Liver (tissue), 9 donors: Measurements from ENCODE around the gene CARD16. TPM values are rescaled to one million over a fixed set of nuclear protein-coding genes. Genes with fewer than 3 reads are reported as not detected.

Experiments used
- DNase-seq: peaks from one replicate; pipeline ENCODE4 v3.0.0-alpha.2; 2017; ENCODE audit warnings: low spot score
- H3K27ac ChIP-seq, 2 donors: one replicate each; pipeline ENCODE4 v1.7.0; 2013; ENCODE audit warnings: inconsistent platforms in 2 of 2, low read length in 2 of 2, control low read depth in 1 of 2, low read depth in 1 of 2, mild to moderate bottlenecking in 1 of 2
- H3K27me3 ChIP-seq, 4 donors: one replicate each; pipeline versions ENCODE4 v1.6.1 to v1.7.0; 2013; ENCODE audit warnings: low read length in 3 of 4, inconsistent platforms in 1 of 4, mild to moderate bottlenecking in 1 of 4, moderate library complexity in 1 of 4; ENCODE audit not compliant: control insufficient read depth in 4 of 4, insufficient read depth in 4 of 4
- H3K36me3 ChIP-seq, 4 donors: one replicate each; pipeline versions ENCODE4 v1.6.1 to v1.7.0; 2013; ENCODE audit warnings: low read length in 3 of 4, mild to moderate bottlenecking in 3 of 4, low read depth in 1 of 4, moderate library complexity in 1 of 4; ENCODE audit not compliant: control insufficient read depth in 4 of 4, insufficient read depth in 3 of 4
- H3K4me1 ChIP-seq, 4 donors: one replicate each; pipeline versions ENCODE4 v1.6.1 to v1.7.0; 2013; ENCODE audit warnings: low read length in 3 of 4, mild to moderate bottlenecking in 3 of 4, moderate library complexity in 1 of 4; ENCODE audit not compliant: control insufficient read depth in 4 of 4, insufficient read depth in 4 of 4
- H3K4me3 ChIP-seq, 3 donors: one replicate each; pipeline versions ENCODE4 v1.6.1 to v1.7.0; 2013; ENCODE audit warnings: low read length in 3 of 3, control low read depth in 1 of 3, low read depth in 1 of 3, mild to moderate bottlenecking in 1 of 3
- H3K9ac ChIP-seq, 2 donors: one replicate each; pipeline ENCODE4 v1.7.0; 2013; ENCODE audit warnings: low read length in 2 of 2, mild to moderate bottlenecking in 2 of 2, moderate library complexity in 2 of 2, control low read depth in 1 of 2, low read depth in 1 of 2
- H3K9me3 ChIP-seq, 4 donors: one replicate each; pipeline versions ENCODE4 v1.6.1 to v1.7.0; 2013; ENCODE audit warnings: low read length in 3 of 4; ENCODE audit not compliant: control insufficient read depth in 4 of 4
- CTCF ChIP-seq: fragments of 150-350 bp; IDR thresholded peaks from 2 replicates; pipeline ENCODE4 v1.5.1; 2017; ENCODE audit warnings: improper control_type of control experiment, low read depth, low read length; ENCODE audit not compliant: missing input control
- GABPA ChIP-seq, 2 donors: IDR thresholded peaks in 1 of 2; conservative IDR thresholded peaks in 1 of 2; 2 replicates each; pipeline ENCODE4 v1.6.1; 2016; ENCODE audit warnings: antibody characterized with exemption in 2 of 2, mild to moderate bottlenecking in 1 of 2, moderate library complexity in 1 of 2
- HNF4A ChIP-seq, 2 donors: conservative IDR thresholded peaks; 2 replicates each; pipeline ENCODE4 v1.6.1; 2016; ENCODE audit warnings: antibody characterized with exemption in 2 of 2, mild to moderate bottlenecking in 2 of 2
- HNF4G ChIP-seq: IDR thresholded peaks from 2 replicates; pipeline ENCODE4 v1.6.1; 2016; ENCODE audit warnings: antibody characterized with exemption
- JUND ChIP-seq, 2 donors: IDR thresholded peaks; 2 replicates each; pipeline ENCODE4 v1.6.1; 2016; ENCODE audit warnings: antibody characterized with exemption in 2 of 2
- MAX ChIP-seq: IDR thresholded peaks from 2 replicates; pipeline ENCODE4 v1.6.1; 2016; ENCODE audit warnings: antibody characterized with exemption
- NR2F2 ChIP-seq: IDR thresholded peaks from 2 replicates; pipeline ENCODE4 v1.6.1; 2016; ENCODE audit warnings: antibody characterized with exemption
- RAD21 ChIP-seq, 2 donors: IDR thresholded peaks; 2 replicates each; pipeline ENCODE4 v1.6.1; 2016; ENCODE audit warnings: antibody characterized with exemption in 2 of 2, mild to moderate bottlenecking in 2 of 2
- RXRA ChIP-seq, 2 donors: IDR thresholded peaks; 2 replicates each; pipeline ENCODE4 v1.6.1; 2017 to 2018; ENCODE audit warnings: antibody characterized with exemption in 2 of 2, mild to moderate bottlenecking in 1 of 2
- SP1 ChIP-seq: IDR thresholded peaks from 2 replicates; pipeline ENCODE4 v1.6.1; 2018; ENCODE audit warnings: antibody characterized with exemption, mild to moderate bottlenecking
- YY1 ChIP-seq: IDR thresholded peaks from 2 replicates; pipeline ENCODE4 v1.6.1; 2016; ENCODE audit warnings: antibody characterized with exemption, mild to moderate bottlenecking
- WGBS: extraction: QIAGEN DNeasy Blood & Tissue Kit; methylation state at CpG from one replicate; pipeline ENCODE4 v1.1.7; 2013; 5-methylcytosine and 5-hydroxymethylcytosine counted together
- polyA plus RNA-seq, 2 donors: library from polyadenylated mRNA; stranded (reverse) in 1 of 2; unstranded in 1 of 2; fragments of 200-250 nt in 1 of 2; fragments of >200 nt in 1 of 2; fragmentation: Nextera tagmentation in 1 of 2; extraction: Ambion mirVana in 1 of 2; gene quantifications; one replicate each; pipeline versions ENCODE4 v1.2.1 to v1.2.3, GENCODE V29; 2013 to 2015
- total RNA-seq, 2 donors: library from RNA; depleted of rRNA; stranded (reverse); fragments of >200 nt; gene quantifications; one replicate each; pipeline ENCODE4 v1.2.3, GENCODE V29; 2014
- donor health status: healthy.
- donor health status: healthy.
- donor health status: healthy.
- donor health status: healthy.
- donor health status: healthy.

CARD16 gene
- total and polyA plus RNA-seq, 4 donors: 5.1 to 10.0 (median 8.7) TPM

- H3K4me1 ChIP-seq: peaks cover 0 to 1% (median 0%) of the 10 kb centered on the region in 4 donors
- H3K36me3 ChIP-seq: no peaks in the 10 kb centered on the region
- no peaks in the 10 kb centered on the region for H3K9me3 ChIP-seq
- no peaks in the 10 kb centered on the region for H3K27me3 ChIP-seq
- WGBS: 93% methylated on average over 5 of the region's 5 CpGs
- H3K9ac ChIP-seq: no peak overlapping the region
- H3K4me3 ChIP-seq: no peak overlapping the region
- TF ChIP-seq CTCF (peak; percentile 5), HNF4A (conservative IDR thresholded peaks at IDR 0.05) (no peak)
- no peak overlapping the region for H3K27ac ChIP-seq
- DNase-seq: no peak
Measured at GRCh38 chr11:105000167-105000566, 45.0 kb downstream of the CARD16 start.

GRCh38 chr11:104999721-105000120, 45.4 kb downstream of the CARD16 start:
- Histone ChIP-seq H3K27me3 (no peaks in the 10 kb centered on the region), H3K4me1 (peaks cover 0 to 1% (median 0%) of the 10 kb centered on the region in 4 donors), H3K4me3 (no peak overlapping the region), H3K27ac (no peak overlapping the region), H3K9me3 (no peaks in the 10 kb centered on the region), H3K36me3 (no peaks in the 10 kb centered on the region), H3K9ac (no peak overlapping the region)
- no peak for DNase-seq
- WGBS: 75% methylated on average over 1 of the region's 1 CpG
- TF ChIP-seq NR2F2 (no peak), RXRA (IDR thresholded peaks at IDR 0.05) (no peak), GABPA (IDR thresholded peaks at IDR 0.05 in 1 of 2, conservative IDR thresholded peaks at IDR 0.05 in 1 of 2) (no peak), JUND (IDR thresholded peaks at IDR 0.05) (no peak)

- no peak for DNase-seq
- 78% methylated on average over 6 of the region's 6 CpGs for WGBS
- Histone ChIP-seq H3K27me3 (peaks cover 0 to 4% (median 0%) of the 10 kb centered on the region in 4 donors), H3K36me3 (no peaks in the 10 kb centered on the region), H3K9me3 (no peaks in the 10 kb centered on the region), H3K4me1 (peaks cover 0 to 1% (median 0%) of the 10 kb centered on the region in 4 donors), H3K4me3 (no peak overlapping the region), H3K9ac (no peak overlapping the region), H3K27ac (no peak overlapping the region)
- TF ChIP-seq RAD21 (IDR thresholded peaks at IDR 0.05) (peak in 1 of 2 donors; percentile 33), JUND (IDR thresholded peaks at IDR 0.05) (no peak)
Measured at GRCh38 chr11:104997288-104997687, 47.8 kb downstream of the CARD16 start.

- Histone ChIP-seq H3K27me3 (peaks cover 0 to 4% (median 0%) of the 10 kb centered on the region in 4 donors), H3K36me3 (no peaks in the 10 kb centered on the region), H3K4me3 (no peak overlapping the region), H3K9ac (no peak overlapping the region), H3K4me1 (peaks cover 0 to 1% (median 0%) of the 10 kb centered on the region in 4 donors), H3K9me3 (no peaks in the 10 kb centered on the region), H3K27ac (no peak overlapping the region)
- TF ChIP-seq GABPA (IDR thresholded peaks at IDR 0.05 in 1 of 2, conservative IDR thresholded peaks at IDR 0.05 in 1 of 2) (no peak), HNF4G (no peak), MAX (no peak), SP1 (no peak), YY1 (no peak)
- no peak for DNase-seq
- WGBS: 52% methylated on average over 2 of the region's 2 CpGs
Measured at GRCh38 chr11:104995001-104995408, 50.1 kb downstream of the CARD16 start.
